Femur (tissue), 1 donor: Measurements from ENCODE around the gene ITIH1.
"Not testable (repeated sequence)": the region's sequence is repeated elsewhere in the genome, so short reads cannot be mapped to it uniquely, and the experiment has no call there.

Experiments
- DNase-seq: peaks from one replicate; pipeline ENCODE4 v3.0.0-alpha.2; 2017

ITIH1 gene

GRCh38 chr3:52777127-52777958 lies at the start of gene ITIH1:
Gene ITIH1 (plus strand): TSS chr3:52777599. CDS start chr3:52777616, 17 bp downstream.
- DNase-seq: peak; percentile 11

- DNase-seq: not testable (repeated sequence)
These were observed 48.6 kb upstream of the ITIH1 start for GRCh38 chr3:52728753-52729152.

GRCh38 chr3:52730681-52731080 lies 46.7 kb upstream of the ITIH1 start:
- DNase-seq: no peak

- no peak for DNase-seq
These were observed 45.8 kb upstream of the ITIH1 start for GRCh38 chr3:52731590-52731989.

GRCh38 chr3:52733256-52733891 lies 44.0 kb upstream of the ITIH1 start:
- no peak for DNase-seq

- DNase-seq: no peak
These were observed 37.7 kb upstream of the ITIH1 start for GRCh38 chr3:52739730-52740129.

GRCh38 chr3:52742418-52743041 lies 34.9 kb upstream of the ITIH1 start:
- DNase-seq: no peak

- no peak for DNase-seq
These were observed 34.2 kb upstream of the ITIH1 start for GRCh38 chr3:52743152-52743551.

- no peak for DNase-seq
These were observed 33.7 kb upstream of the ITIH1 start for GRCh38 chr3:52743721-52744120.

- DNase-seq: no peak
These were observed 25.2 kb upstream of the ITIH1 start for GRCh38 chr3:52752045-52752660.

GRCh38 chr3:52754373-52754772 lies 23.0 kb upstream of the ITIH1 start:
- DNase-seq: no peak

GRCh38 chr3:52756141-52756540 lies 21.3 kb upstream of the ITIH1 start:
- DNase-seq: no peak

- no peak for DNase-seq
These were observed 13.9 kb upstream of the ITIH1 start for GRCh38 chr3:52763466-52763865.

GRCh38 chr3:52769786-52770455 lies 7.5 kb upstream of the ITIH1 start:
- DNase-seq: no peak

- DNase-seq: peak; percentile 94
These were observed 6.7 kb upstream of the ITIH1 start, which contains the start of gene NEK4 for GRCh38 chr3:52770496-52771333. Gene NEK4 (minus strand): TSS chr3:52770940. CDS start chr3:52770746, 194 bp downstream.

- DNase-seq: no peak
These were observed 6.1 kb upstream of the ITIH1 start for GRCh38 chr3:52771334-52771681.

GRCh38 chr3:52771702-52772101 lies 5.7 kb upstream of the ITIH1 start:
- DNase-seq: no peak

- DNase-seq: peak; percentile 5
These were observed 3.9 kb upstream of the ITIH1 start for GRCh38 chr3:52773361-52774065.

GRCh38 chr3:52774066-52774713 lies 3.2 kb upstream of the ITIH1 start:
- peak; percentile 7 for DNase-seq
